KBM-7 (cell line): Measurements from ENCODE around the gene GP9.
"Not testable (repeated sequence)": the region's sequence is repeated elsewhere in the genome, so short reads cannot be mapped to it uniquely, and the experiment has no call there.

Source experiments
- DNase-seq: peaks from one replicate; pipeline ENCODE4 v3.0.0-alpha.2; 2015
- in situ Hi-C: fragments of 300-500 bp; cut with MboI; formaldehyde crosslinking; loops from 2 replicates; pipeline ENCODE4 v1.14.3; 2020; ENCODE audit warnings: low sequenced_read_pairs, low pct_unique_long_range_greater_than_20kb, mixed read lengths

GP9 gene

DNA sequence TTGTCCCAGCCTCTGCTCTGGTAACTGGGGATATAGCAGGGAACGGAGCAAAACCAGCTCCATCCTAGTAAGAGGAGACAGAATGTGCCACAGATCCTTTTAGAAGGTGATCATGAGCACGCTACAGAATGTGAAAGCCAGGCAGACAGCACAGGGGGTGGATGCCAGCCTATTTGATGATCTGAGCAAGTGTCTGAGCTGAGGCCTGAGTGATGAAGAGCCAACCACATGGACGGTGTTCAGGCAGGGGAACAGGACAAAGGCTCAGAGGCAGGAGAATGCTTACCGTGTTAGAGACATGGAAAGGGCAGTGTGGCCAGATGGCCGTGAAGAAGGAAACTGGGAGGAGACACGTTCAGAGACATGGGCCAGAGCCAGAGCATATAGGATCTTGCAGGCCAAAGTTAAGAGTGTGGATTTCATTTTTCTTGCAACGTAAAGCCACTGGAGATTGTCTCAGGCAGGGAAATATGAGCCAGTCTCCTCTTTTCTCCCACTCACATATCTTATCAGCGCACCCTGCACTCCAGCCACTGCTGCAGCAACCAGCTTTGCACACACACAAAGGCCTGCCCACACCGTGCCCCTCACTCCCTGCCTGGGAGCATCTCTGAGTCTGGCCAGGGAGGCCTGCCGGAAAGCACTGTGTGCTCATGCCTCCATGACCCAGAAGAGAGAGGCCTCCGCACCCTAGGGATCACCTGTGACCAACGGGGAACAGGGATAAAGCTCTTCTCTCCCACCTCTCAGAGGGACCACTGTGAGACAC lies 41.0 kb downstream of the GP9 start:
- in situ Hi-C loops = no loop called here
- no peak for DNase-seq

GRCh38 chr3:129103296-129103695 lies 42.7 kb downstream of the GP9 start:
- DNase-seq = no peak
- in situ Hi-C loops = no loop called here

DNA sequence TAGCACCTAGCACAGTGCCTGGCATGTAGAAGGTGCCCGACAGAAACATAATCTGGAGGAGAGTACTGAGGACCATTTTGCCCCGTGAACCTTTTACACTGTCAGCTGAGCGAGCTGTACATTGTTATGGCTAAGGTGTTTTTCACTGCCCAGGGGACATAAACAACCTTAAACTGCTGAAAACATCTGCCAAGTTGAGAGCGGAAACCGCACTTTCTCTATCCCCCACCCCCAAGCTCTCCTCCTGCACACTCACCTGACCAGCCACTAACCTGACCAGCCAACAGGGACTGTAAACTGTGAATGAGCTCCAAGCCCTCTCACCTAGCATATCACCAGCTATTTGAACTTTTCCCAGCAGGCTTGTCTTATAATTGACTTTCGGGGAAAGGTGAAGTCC lies 43.5 kb downstream of the GP9 start:
- in situ Hi-C loops = no loop called here
- DNase-seq = no peak

DNA sequence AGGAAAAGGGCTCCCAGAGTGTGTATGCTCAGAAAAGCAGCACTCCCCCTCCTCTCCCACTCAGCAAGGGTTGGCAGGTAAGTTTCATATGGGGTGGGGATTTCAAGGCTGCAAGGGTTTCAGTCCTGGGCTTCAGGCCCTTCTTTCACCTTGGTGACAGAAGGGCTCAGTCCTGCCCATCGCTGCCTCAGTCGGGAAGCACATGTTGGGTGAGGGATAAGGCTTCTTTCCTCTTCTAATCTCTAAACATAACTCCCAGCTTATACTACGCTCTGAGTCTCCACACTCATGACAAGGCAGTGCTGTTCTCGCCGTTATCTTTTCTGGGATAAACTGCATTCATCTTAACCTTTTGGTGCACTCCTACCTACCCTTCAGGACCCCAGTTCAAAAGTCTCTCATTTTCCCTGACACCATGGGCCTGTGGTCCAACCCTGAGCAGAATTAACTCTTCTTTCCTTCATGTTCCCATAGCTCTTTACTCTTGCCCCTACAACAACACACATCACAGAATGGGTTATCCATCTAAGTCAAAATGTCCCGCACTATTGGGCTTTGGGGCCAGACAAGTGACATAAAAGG lies 44.0 kb downstream of the GP9 start:
- DNase-seq = no peak
- in situ Hi-C loops = no loop called here

DNA sequence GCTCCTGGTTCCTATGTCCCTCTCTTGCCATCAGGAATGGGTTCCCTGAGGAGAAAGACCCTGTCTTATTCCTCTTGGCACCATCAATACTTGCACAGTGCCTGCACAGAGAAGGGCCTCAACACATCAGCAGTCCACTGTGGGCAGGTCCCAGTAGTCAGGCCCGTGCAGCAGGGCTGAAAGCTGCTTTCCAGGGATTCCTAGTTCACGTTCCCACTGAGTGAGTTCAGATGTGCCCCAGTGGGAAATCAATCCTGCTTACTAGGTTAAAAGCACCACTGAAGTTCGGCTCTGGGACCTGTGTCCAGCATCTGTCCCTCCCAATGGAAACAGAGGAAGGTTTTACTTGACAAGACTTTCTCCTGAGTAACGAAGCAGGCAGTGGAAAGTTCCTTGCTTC lies 45.3 kb downstream of the GP9 start:
- in situ Hi-C loops = no loop called here
- DNase-seq = no peak

DNA sequence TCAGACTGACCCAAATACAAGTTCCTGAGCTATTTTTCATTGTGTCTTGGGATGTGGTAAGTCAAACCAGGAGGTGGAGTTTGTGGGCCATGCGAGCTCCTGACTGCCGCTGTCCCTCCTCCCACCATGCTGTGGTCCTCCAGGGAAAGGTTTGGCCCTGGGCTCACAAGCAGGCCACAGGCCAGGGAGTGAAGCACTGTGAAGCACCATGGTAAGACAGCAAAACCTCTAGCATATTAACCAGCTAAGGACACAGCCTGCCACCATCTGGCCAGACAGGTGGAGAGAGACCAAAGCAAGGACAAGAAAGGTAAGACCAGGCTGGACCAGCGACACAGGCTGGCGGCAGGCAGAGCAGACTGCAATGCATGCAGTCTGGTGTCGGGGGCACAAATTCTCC lies 45.7 kb downstream of the GP9 start:
- in situ Hi-C loops = no loop called here
- DNase-seq = no peak

GRCh38 chr3:129106866-129107565 lies 46.4 kb downstream of the GP9 start:
- no peak for DNase-seq
- in situ Hi-C loops = no loop called here

- DNase-seq = no peak
- in situ Hi-C loops = no loop called here
Observed at GRCh38 chr3:129107793-129108192, 47.2 kb downstream of the GP9 start.

GRCh38 chr3:129111076-129111780 lies 50.6 kb downstream of the GP9 start:
- in situ Hi-C loops, DNase-seq: not testable (repeated sequence)
